ENCODE measurements around the gene UROD.

UROD gene

GRCh38 chr1:45002650-45003645 lies 9.1 kb upstream of the UROD start:
- TF ChIP-seq CTCF (conservative IDR thresholded peaks at IDR 0.05) = no peak
- no peak for TF ChIP-seq ZFX (IDR thresholded peaks at IDR 0.05)
- no peak overlapping the region for H3K27ac ChIP-seq

GRCh38 chr1:45003741-45004140 lies 8.3 kb upstream of the UROD start:
- H3K27ac ChIP-seq = no peak overlapping the region
- TF ChIP-seq CTCF (conservative IDR thresholded peaks at IDR 0.05) (no peak), ZFX (IDR thresholded peaks at IDR 0.05) (no peak)

DNA sequence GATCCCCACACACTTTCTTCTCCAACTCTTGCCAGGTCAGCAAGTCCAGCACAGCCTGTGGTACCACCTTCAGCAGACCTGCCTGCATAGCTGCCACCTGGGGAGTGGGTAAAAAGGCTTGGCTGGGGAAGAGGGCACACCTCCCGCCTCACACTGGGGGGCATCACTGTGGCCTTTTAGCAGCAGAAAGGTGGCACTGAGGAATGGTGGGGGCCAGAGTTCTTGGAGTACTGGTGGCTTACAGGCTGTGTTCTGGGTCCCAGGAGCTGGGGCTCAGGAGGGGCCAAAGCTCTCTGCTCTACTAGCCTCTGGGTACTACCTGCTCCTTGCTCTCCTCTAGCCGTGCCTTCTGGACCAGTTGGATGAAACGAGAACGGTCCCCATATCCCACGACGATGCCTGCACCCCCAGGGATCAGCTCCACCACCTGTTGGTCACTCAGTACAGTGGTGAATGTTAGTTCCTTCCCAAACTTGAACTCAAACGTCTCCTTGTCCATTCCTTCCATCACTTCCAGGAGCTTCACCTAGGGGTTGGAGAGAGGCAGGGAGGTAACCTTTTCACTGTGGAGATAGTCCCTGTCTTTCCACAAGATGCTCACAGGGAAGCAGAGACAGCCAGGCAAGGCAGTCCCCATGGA lies 7.7 kb upstream of the UROD start:
- TF ChIP-seq ZFX (IDR thresholded peaks at IDR 0.05) = no peak
- no peak for TF ChIP-seq CTCF (conservative IDR thresholded peaks at IDR 0.05)
- no peak overlapping the region for H3K27ac ChIP-seq

DNA sequence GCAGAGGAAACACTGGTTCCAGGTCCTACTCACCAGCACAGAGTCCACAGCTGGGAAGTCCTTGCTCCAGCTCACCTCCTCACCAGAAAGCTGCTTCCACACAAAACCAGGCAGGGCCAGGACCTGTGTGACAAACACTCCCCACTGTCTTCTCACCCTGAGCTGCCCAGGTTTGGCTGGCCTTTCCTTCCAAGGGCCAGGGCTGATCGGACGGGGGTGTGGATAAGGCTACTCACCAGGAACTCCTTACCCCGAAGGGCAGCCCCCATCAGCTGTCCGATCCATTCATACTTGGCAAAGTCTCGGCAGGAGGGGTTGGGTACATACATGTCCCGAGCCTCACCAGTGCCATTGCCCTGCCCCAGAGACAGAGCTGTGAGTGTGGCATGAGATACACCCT lies 6.3 kb upstream of the UROD start:
- no peak for TF ChIP-seq CTCF (conservative IDR thresholded peaks at IDR 0.05)
- no peak for TF ChIP-seq ZFX (IDR thresholded peaks at IDR 0.05)
- no peak overlapping the region for H3K27ac ChIP-seq

GRCh38 chr1:45007311-45007710 lies 4.7 kb upstream of the UROD start:
- TF ChIP-seq ZFX (IDR thresholded peaks at IDR 0.05) (no peak), CTCF (conservative IDR thresholded peaks at IDR 0.05) (no peak)
- H3K27ac ChIP-seq = no peak overlapping the region

GRCh38 chr1:45008076-45008475 lies 4.0 kb upstream of the UROD start:
- TF ChIP-seq CTCF (conservative IDR thresholded peaks at IDR 0.05) (no peak), ZFX (IDR thresholded peaks at IDR 0.05) (no peak)
- no peak overlapping the region for H3K27ac ChIP-seq

DNA sequence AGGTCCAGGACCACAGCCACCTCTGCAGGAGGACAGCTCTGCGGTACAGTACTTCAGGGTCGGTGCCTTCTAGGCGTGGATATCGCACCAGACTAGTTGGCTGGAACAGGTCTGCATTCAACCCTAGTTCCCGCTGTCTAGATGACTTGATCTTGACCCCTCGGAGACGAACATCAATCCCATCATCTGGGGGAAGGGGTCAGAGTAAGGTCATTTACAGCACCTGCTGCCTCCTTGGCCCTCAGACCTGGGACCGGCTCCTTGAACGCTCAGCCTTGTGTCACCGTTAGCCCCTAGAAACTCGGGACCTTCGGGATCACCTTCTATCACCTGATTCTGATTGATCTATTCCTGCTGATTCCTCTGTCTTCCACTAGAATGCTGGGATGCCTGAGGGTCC lies 3.5 kb upstream of the UROD start:
- H3K27ac ChIP-seq = no peak overlapping the region
- TF ChIP-seq ZFX (IDR thresholded peaks at IDR 0.05) (no peak), CTCF (conservative IDR thresholded peaks at IDR 0.05) (no peak)

Data from C4-2B (cell line).